CD14-positive monocyte (primary cell): ENCODE measurements around the gene CCL8. TPM values are rescaled to one million over a fixed set of nuclear protein-coding genes. Genes with fewer than 3 reads are reported as not detected.

ENCODE experiments used
- DNase-seq, 3 donors: peaks; one replicate each; pipeline ENCODE4 v3.0.0-alpha.2; 2011 to 2022
- H2AFZ ChIP-seq: 2 replicates; pipeline ENCODE4 v1.6.0; 2012; ENCODE audit warnings: mild to moderate bottlenecking, low read depth, low read length, inconsistent platforms; ENCODE audit not compliant: insufficient read depth, poor library complexity, severe bottlenecking
- H3K27ac ChIP-seq, 2 donors: 1 replicate in 1 of 2; 2 replicates in 1 of 2; pipeline ENCODE4 v1.5.1; 2012 to 2013; ENCODE audit warnings: low read length in 2 of 2, control low read depth in 1 of 2, inconsistent platforms in 1 of 2, low read depth in 1 of 2, mild to moderate bottlenecking in 1 of 2
- H3K27me3 ChIP-seq, 2 donors: one replicate each; pipeline versions ENCODE4 v1.6.0 to v1.6.1; 2011 to 2013; ENCODE audit warnings: low read length in 2 of 2; ENCODE audit not compliant: control insufficient read depth in 2 of 2, insufficient read depth in 2 of 2
- H3K36me3 ChIP-seq, 2 donors: replicated peaks in 1 of 2; 1 replicate in 1 of 2; 2 replicates in 1 of 2; pipeline versions ENCODE4 v1.5.1 to v1.6.1; 2012 to 2013; ENCODE audit warnings: low read length in 2 of 2, control low read depth in 1 of 2, inconsistent platforms in 1 of 2, mild to moderate bottlenecking in 1 of 2; ENCODE audit not compliant: insufficient read depth in 2 of 2, control insufficient read depth in 1 of 2
- H3K4me1 ChIP-seq, 2 donors: 1 replicate in 1 of 2; 2 replicates in 1 of 2; pipeline versions ENCODE4 v1.5.1 to v1.6.1; 2012 to 2013; ENCODE audit warnings: low read length in 2 of 2, control low read depth in 1 of 2, inconsistent platforms in 1 of 2, mild to moderate bottlenecking in 1 of 2, moderate library complexity in 1 of 2; ENCODE audit not compliant: insufficient read depth in 2 of 2, control insufficient read depth in 1 of 2
- H3K4me2 ChIP-seq: replicated peaks from 2 replicates; pipeline ENCODE3; 2012; ENCODE audit warnings: low read length, moderate library complexity, mild to moderate bottlenecking; ENCODE audit not compliant: poor library complexity, severe bottlenecking; ENCODE audit errors: extremely low read depth
- H3K4me3 ChIP-seq, 3 experiments: fragments of 200-600 bp in 1 of 3; sonication (generic) in 1 of 3; replicated peaks in 1 of 3; 1 replicate in 2 of 3; 2 replicates in 1 of 3; pipeline ENCODE4 v1.5.1; 2011 to 2013; ENCODE audit warnings: low read length in 3 of 3, mild to moderate bottlenecking in 3 of 3, control low read depth in 2 of 3, low read depth in 2 of 3, inconsistent platforms in 1 of 3, moderate library complexity in 1 of 3
- H3K79me2 ChIP-seq: 2 replicates; pipeline ENCODE4 v1.6.0; 2012; ENCODE audit warnings: mild to moderate bottlenecking, control low read depth, inconsistent platforms, low read length, moderate library complexity; ENCODE audit not compliant: insufficient read depth
- H3K9ac ChIP-seq: 2 replicates; pipeline ENCODE4 v1.6.0; 2017; ENCODE audit warnings: low read length, mild to moderate bottlenecking; ENCODE audit not compliant: insufficient read depth, poor library complexity, severe bottlenecking
- H3K9me3 ChIP-seq, 2 donors: replicated peaks in 1 of 2; 1 replicate in 1 of 2; 2 replicates in 1 of 2; pipeline versions ENCODE4 v1.5.1 to v1.6.1; 2012 to 2013; ENCODE audit warnings: low read length in 2 of 2, control low read depth in 1 of 2; ENCODE audit not compliant: control insufficient read depth in 1 of 2, insufficient read depth in 1 of 2
- H4K20me1 ChIP-seq: 2 replicates; pipeline ENCODE4 v1.6.0; 2012; ENCODE audit warnings: mild to moderate bottlenecking, low read length, control low read depth, moderate library complexity; ENCODE audit not compliant: insufficient read depth
- H3K27ac Mint-ChIP-seq, 7 donors: one replicate each; pipeline ENCODE4 v1.8.0; 2020; ENCODE audit warnings: mild to moderate bottlenecking in 7 of 7, mixed read lengths in 7 of 7, moderate library complexity in 6 of 7, inconsistent platforms in 2 of 7
- H3K27me3 Mint-ChIP-seq, 3 donors: one replicate each; pipeline ENCODE4 v1.8.0; 2021 to 2022; ENCODE audit warnings: low read depth in 3 of 3, mild to moderate bottlenecking in 3 of 3, mixed read lengths in 3 of 3, moderate library complexity in 3 of 3, inconsistent platforms in 1 of 3
- H3K36me3 Mint-ChIP-seq, 2 donors: one replicate each; pipeline ENCODE4 v1.8.0; 2020; ENCODE audit warnings: mixed read lengths in 2 of 2, inconsistent platforms in 1 of 2, mild to moderate bottlenecking in 1 of 2
- H3K4me1 Mint-ChIP-seq: one replicate; pipeline ENCODE4 v1.8.0; 2020; ENCODE audit warnings: mild to moderate bottlenecking, mixed read lengths
- H3K4me3 Mint-ChIP-seq, 2 donors: one replicate each; pipeline ENCODE4 v1.8.0; 2020; ENCODE audit warnings: mild to moderate bottlenecking in 2 of 2, mixed read lengths in 2 of 2, moderate library complexity in 1 of 2
- H3K9me3 Mint-ChIP-seq, 7 donors: one replicate each; pipeline ENCODE4 v1.8.0; 2020 to 2022; ENCODE audit warnings: mixed read lengths in 7 of 7, mild to moderate bottlenecking in 6 of 7, moderate library complexity in 6 of 7, inconsistent platforms in 2 of 7
- CTCF ChIP-seq: fragments of 200-600 bp; IDR thresholded peaks from one replicate; pipeline ENCODE4 v1.8.0; 2022; ENCODE audit warnings: antibody characterized with exemption, mild to moderate bottlenecking
- WGBS: methylation state at CpG from one replicate; pipeline ENCODE4 v1.1.5; 2013; ENCODE audit warnings: missing lambda C conversion rate; ENCODE audit not compliant: insufficient coverage; 5-methylcytosine and 5-hydroxymethylcytosine counted together
- intact Hi-C, 2 donors: fragments of 100-400 bp; cut with micrococcal nuclease; formaldehyde crosslinking; loops; one replicate each; pipeline versions ENCODE4 v1.15.0 to v1.15.1; 2023
- polyA plus RNA-seq, 3 donors: library from polyadenylated mRNA; depleted of rRNA in 1 of 3; unstranded in 2 of 3; stranded (reverse) in 1 of 3; fragments of 300-500 nt in 2 of 3; fragments of >200 nt in 1 of 3; fragmentation: Illumina TruSeq in 2 of 3; gene quantifications; 1 replicate in 2 of 3; 2 replicates in 1 of 3; pipeline ENCODE4 v1.2.3, GENCODE V29; 2012 to 2021

Gene CCL8
- polyA plus RNA-seq, 3 donors, result 0.17 to 1.3 (median 0.98) TPM

DNA sequence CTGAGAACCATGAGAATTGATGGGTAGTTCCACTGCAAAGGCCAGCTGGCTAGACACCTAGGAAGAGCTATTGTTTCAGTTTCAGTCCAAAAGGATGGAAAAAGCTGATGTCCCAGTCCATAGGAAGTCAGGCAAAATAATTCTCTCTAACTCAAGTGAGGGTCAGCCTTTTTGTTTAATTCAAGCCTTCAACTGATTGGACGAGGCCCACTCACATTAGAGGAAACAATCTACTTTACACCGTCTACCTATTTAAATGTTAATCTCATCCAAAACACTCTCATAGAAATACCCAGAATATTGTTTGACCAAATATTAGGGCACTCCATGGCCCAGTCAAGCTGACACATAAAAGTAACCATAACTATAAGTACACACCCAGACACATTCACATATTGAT is 22.7 kb downstream of the CCL8 start:
- H3K27me3 ChIP-seq, result no peaks in the 10 kb centered on the region
- H3K9me3 ChIP-seq, result no peaks in the 10 kb centered on the region
- no peaks in the 10 kb centered on the region for H3K36me3 ChIP-seq
- 92% methylated on average over 2 of the region's 2 CpGs for WGBS
- no peaks in the 10 kb centered on the region for H4K20me1 ChIP-seq
- H3K79me2 ChIP-seq, result no peaks in the 10 kb centered on the region
- Mint-ChIP-seq H3K27ac (no peak overlapping the region), H3K36me3 (no peaks in the 10 kb centered on the region), H3K4me1 (no peaks in the 10 kb centered on the region), H3K9me3 (peaks cover 0 to 1% (median 0%) of the 10 kb centered on the region in 7 donors), H3K27me3 (peaks cover 0 to 4% (median 3%) of the 10 kb centered on the region in 3 donors), H3K4me3 (no peak overlapping the region)
- H2AFZ ChIP-seq, result no peak overlapping the region
- TF ChIP-seq CTCF, result no peak
- no peak for DNase-seq
- no peak overlapping the region for H3K4me3 ChIP-seq
- no peak overlapping the region for H3K4me2 ChIP-seq
- H3K27ac ChIP-seq, result no peak overlapping the region
- intact Hi-C loops, result no loop called here
- H3K9ac ChIP-seq, result no peak overlapping the region
- H3K4me1 ChIP-seq, result no peaks in the 10 kb centered on the region

DNA sequence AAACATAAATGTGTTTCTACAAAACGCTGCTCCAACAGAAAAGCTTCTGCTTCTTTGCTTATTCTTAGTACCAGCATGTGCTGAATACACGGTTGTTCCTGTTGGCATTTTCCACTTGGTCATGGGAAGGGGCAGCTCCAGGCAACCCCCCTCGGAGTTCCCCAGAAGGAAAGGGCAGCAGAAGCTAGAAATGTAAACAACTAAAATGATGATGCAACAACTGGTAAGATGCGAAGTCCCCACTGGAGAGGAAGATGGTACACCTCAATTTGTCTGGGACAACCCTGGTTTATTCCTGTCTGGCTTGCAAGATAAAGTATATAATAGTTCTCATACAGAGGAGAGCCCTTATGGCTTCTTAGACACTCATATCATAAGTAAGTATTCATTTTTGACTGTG is 27.8 kb downstream of the CCL8 start:
- TF ChIP-seq CTCF, result no peak
- no peaks in the 10 kb centered on the region for H3K27me3 Mint-ChIP-seq

More for the DNA sequence above, 27.8 kb downstream of the CCL8 start:
- Histone ChIP-seq H4K20me1 (no peaks in the 10 kb centered on the region), H3K9me3 (no peaks in the 10 kb centered on the region), H3K27me3 (peaks cover 0 to 2% of the 10 kb centered on the region in 2 donors), H2AFZ (no peak overlapping the region), H3K4me3 (no peak overlapping the region), H3K27ac (no peak overlapping the region), H3K79me2 (no peaks in the 10 kb centered on the region), H3K4me2 (no peak overlapping the region), H3K4me1 (no peaks in the 10 kb centered on the region), H3K9ac (no peak overlapping the region), H3K36me3 (no peaks in the 10 kb centered on the region)
- peak in 1 of 3 donors; percentile 49 for DNase-seq
- H3K36me3 Mint-ChIP-seq, result no peaks in the 10 kb centered on the region
- 48% methylated on average over 2 of the region's 4 CpGs for WGBS
- H3K4me1 Mint-ChIP-seq, result peaks cover 2% of the 10 kb centered on the region
- H3K9me3 Mint-ChIP-seq, result peaks cover 0 to 1% (median 0%) of the 10 kb centered on the region in 7 donors
- intact Hi-C loops, result no loop called here
- no peak overlapping the region for H3K27ac Mint-ChIP-seq
- H3K4me3 Mint-ChIP-seq, result no peak overlapping the region
